Thyroid gland (tissue), 4 donors: ENCODE results near the gene PTCH1. TPM values are rescaled to one million over a fixed set of nuclear protein-coding genes. Genes with fewer than 3 reads are reported as not detected.

Experiments
- DNase-seq, 2 donors: peaks; one replicate each; pipeline ENCODE4 v3.0.0-alpha.2; 2019
- H3K27ac ChIP-seq, 3 donors: fragments of 200-600 bp; sonication (generic); 1 replicate in 2 of 3; 2 replicates in 1 of 3; pipeline ENCODE4 v1.5.1; 2016 to 2019; ENCODE audit warnings: mild to moderate bottlenecking in 1 of 3, moderate library complexity in 1 of 3
- H3K27me3 ChIP-seq: fragments of 200-600 bp; sonication (generic); one replicate; pipeline ENCODE4 v1.5.1; 2019
- H3K36me3 ChIP-seq, 2 donors: fragments of 200-600 bp; sonication (generic); one replicate each; pipeline ENCODE4 v1.5.1; 2016 to 2019
- H3K4me1 ChIP-seq, 2 donors: fragments of 200-600 bp; sonication (generic); one replicate each; pipeline ENCODE4 v1.5.1; 2017 to 2019
- H3K4me3 ChIP-seq, 3 donors: fragments of 200-600 bp; sonication (generic); replicated peaks in 1 of 3; 1 replicate in 2 of 3; 2 replicates in 1 of 3; pipeline ENCODE4 v1.5.1; 2016; ENCODE audit warnings: mild to moderate bottlenecking in 1 of 3
- H3K9me3 ChIP-seq: fragments of 200-600 bp; sonication (generic); one replicate; pipeline ENCODE4 v1.5.1; 2017
- POLR2A ChIP-seq, 2 donors: fragments of 450-650 bp; IDR thresholded peaks; one replicate each; pipeline ENCODE4 v1.6.1; 2017; ENCODE audit warnings: antibody characterized with exemption in 2 of 2, mild to moderate bottlenecking in 2 of 2, moderate library complexity in 1 of 2
- WGBS, 2 donors: methylation state at CpG; one replicate each; pipeline ENCODE4 v1.1.5; 2017; 5-methylcytosine and 5-hydroxymethylcytosine counted together
- intact Hi-C: fragments of 100-400 bp; cut with DNase I; formaldehyde crosslinking; loops from one replicate; pipeline ENCODE4 v1.15.1; 2023
- total RNA-seq, 4 donors: library from RNA; depleted of rRNA; stranded (reverse); fragments of >200 nt; gene quantifications; one replicate each; pipeline ENCODE4 v1.2.3, GENCODE V29; 2016
- TF ChIP-seq, protein P1 (sequence below), 6 experiments: fragments of 200-600 bp in 3 of 6; fragments of 450-650 bp in 3 of 6; sonication (generic) in 3 of 6; IDR thresholded peaks; one replicate each; pipeline ENCODE4 v1.5.1; 2016 to 2019; ENCODE audit warnings: antibody characterized with exemption in 6 of 6, mild to moderate bottlenecking in 2 of 6, inconsistent platforms in 1 of 6, moderate library complexity in 1 of 6

The PTCH1 gene
- total RNA-seq, 4 donors from 2014 or later = 10.7 to 293 (median 16.3) TPM

DNA sequence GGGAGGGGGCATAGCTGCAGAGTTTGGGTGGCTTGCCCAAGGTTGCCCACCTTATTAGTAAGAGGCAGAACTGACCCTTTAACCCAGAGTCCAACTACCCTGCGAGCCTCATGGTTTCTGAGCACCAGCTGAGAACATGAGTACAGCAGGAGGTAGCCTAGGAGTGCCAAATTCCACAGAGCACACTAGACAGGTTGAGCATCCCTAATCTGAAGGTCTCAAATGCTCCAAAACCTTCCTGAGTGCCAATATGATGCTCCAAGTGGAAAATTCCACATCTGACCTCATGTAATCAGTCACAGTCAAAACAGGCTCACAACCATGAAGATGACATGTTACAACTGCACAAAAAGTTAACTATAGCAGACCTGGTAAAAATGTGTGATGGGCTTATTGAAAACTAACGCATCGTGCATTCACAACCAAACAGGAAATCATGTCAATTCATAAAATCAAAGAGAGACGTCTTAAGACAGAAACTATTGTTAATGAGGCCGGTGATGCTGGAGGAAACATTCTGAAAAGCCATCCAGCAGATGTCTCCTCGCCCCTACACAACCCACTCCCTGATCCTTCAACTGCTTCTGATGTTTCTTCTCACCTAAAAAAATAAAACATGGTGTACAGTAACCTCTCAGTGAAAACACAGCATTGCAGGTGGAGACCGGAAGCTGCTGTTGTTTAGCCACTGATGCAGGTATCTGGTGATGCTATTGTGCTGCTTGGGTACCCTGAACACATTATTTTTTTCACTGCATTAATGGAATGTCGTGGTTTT lies 25.0 kb downstream of the PTCH1 start:
- H3K9me3 ChIP-seq = no peaks in the 10 kb centered on the region
- no peaks in the 10 kb centered on the region for H3K36me3 ChIP-seq
- H3K27ac ChIP-seq = no peak overlapping the region
- no peaks in the 10 kb centered on the region for H3K27me3 ChIP-seq
- TF ChIP-seq, protein P1, sequence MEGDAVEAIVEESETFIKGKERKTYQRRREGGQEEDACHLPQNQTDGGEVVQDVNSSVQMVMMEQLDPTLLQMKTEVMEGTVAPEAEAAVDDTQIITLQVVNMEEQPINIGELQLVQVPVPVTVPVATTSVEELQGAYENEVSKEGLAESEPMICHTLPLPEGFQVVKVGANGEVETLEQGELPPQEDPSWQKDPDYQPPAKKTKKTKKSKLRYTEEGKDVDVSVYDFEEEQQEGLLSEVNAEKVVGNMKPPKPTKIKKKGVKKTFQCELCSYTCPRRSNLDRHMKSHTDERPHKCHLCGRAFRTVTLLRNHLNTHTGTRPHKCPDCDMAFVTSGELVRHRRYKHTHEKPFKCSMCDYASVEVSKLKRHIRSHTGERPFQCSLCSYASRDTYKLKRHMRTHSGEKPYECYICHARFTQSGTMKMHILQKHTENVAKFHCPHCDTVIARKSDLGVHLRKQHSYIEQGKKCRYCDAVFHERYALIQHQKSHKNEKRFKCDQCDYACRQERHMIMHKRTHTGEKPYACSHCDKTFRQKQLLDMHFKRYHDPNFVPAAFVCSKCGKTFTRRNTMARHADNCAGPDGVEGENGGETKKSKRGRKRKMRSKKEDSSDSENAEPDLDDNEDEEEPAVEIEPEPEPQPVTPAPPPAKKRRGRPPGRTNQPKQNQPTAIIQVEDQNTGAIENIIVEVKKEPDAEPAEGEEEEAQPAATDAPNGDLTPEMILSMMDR (IDR thresholded peaks at IDR 0.05) = no peak
- no peak for TF ChIP-seq POLR2A (IDR thresholded peaks at IDR 0.05)
- H3K4me1 ChIP-seq = peaks cover 6 to 16% of the 10 kb centered on the region in 2 donors
- no peak overlapping the region for H3K4me3 ChIP-seq
- no peak for DNase-seq
- WGBS, 2 donors = 77 to 89% methylated on average over 8 of the region's 8 CpGs
- intact Hi-C loops = no loop called here

DNA sequence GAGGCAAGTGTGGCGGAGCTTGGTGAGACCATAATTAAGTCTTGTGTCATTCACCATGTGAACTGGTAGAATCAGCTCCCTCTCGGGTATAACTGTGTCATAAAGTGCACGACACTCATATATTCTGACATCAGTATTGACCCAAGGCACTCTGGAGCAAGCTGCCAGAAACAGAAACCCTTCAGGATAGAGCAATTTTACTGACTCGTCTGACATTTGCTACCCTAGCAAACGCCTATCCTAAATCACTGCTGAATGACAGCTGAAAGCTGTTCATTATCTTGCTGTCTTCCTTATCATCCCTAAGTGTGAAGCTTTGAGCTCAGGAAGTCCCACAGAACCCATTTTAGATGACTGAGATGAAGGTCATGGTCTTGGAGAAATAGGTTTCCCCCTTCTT lies 27.8 kb downstream of the PTCH1 start:
- H3K27me3 ChIP-seq = no peaks in the 10 kb centered on the region
- TF ChIP-seq, protein P1 (IDR thresholded peaks at IDR 0.05) = no peak
- no peak for TF ChIP-seq POLR2A (IDR thresholded peaks at IDR 0.05)
- 85 to 92% methylated on average over 5 of the region's 5 CpGs for WGBS, 2 donors
- H3K27ac ChIP-seq = no peak overlapping the region
- no peaks in the 10 kb centered on the region for H3K9me3 ChIP-seq
- intact Hi-C loops = no loop called here
- H3K4me1 ChIP-seq = peaks cover 26 to 33% of the 10 kb centered on the region in 2 donors
- H3K36me3 ChIP-seq = no peaks in the 10 kb centered on the region
- no peak overlapping the region for H3K4me3 ChIP-seq
- no peak for DNase-seq

DNA sequence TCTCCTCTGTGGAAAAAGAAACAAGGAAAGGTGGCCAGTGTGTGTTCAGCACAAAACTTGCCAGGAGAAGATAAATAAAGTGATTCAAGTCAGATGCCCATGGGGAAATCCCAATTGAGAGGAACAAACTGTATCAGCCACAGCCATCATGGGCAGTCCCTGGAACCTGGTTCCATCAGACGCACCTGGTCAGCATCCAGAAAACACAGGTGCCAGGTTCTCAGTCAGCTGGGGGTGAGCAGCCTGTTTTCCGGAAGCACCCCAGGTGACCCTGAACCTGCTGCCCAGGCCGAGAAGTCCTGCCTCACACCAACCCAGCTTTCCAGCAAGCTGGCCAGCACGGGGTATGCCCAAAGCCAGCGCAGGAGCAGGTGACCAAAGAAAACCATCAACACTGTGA lies 30.5 kb downstream of the PTCH1 start:
- H3K27ac ChIP-seq = peak overlapping the region; percentile 62 to 80 (median 75)
- WGBS, 2 donors = 48 to 53% methylated on average over 3 to 5 of the region's 5 CpGs
- no peak overlapping the region for H3K4me3 ChIP-seq
- no peak for TF ChIP-seq POLR2A (IDR thresholded peaks at IDR 0.05)
- TF ChIP-seq, protein P1 (IDR thresholded peaks at IDR 0.05) = no peak
- intact Hi-C loops = no loop called here
- peak; percentile 91 to 94 for DNase-seq
- H3K9me3 ChIP-seq = no peaks in the 10 kb centered on the region
- no peaks in the 10 kb centered on the region for H3K27me3 ChIP-seq
- H3K36me3 ChIP-seq = no peaks in the 10 kb centered on the region
- H3K4me1 ChIP-seq = peaks cover 26 to 35% of the 10 kb centered on the region in 2 donors

DNA sequence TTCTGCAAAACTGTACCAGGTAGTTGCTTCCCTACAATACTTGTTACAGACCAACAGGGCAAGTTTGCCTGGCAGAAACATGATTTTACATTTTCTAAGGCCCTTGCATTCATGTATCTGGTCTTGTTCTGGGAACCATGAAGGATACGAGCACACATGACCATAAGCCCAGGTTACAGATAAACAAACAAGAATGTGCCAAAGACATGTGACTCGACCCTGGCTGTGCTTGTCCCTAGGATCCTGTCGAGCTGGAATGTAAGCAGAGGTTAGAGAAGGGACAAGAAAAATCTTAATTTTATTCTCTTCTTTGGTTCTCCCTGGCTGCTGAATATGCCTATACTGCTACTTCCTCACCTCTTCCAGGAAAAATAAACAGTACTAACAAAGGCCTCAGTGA lies 32.5 kb downstream of the PTCH1 start:
- Histone ChIP-seq H3K4me3 (no peak overlapping the region), H3K4me1 (peaks cover 26 to 35% of the 10 kb centered on the region in 2 donors), H3K27me3 (no peaks in the 10 kb centered on the region), H3K27ac (peak overlapping the region in 2 of 3 donors; percentile 24 to 50), H3K36me3 (no peaks in the 10 kb centered on the region), H3K9me3 (no peaks in the 10 kb centered on the region)
- intact Hi-C loops = no loop called here
- DNase-seq = peak; percentile 20 to 33
- TF ChIP-seq POLR2A (IDR thresholded peaks at IDR 0.05) = no peak
- TF ChIP-seq, protein P1 (IDR thresholded peaks at IDR 0.05) = no peak
- WGBS, 2 donors = 41 to 53% methylated on average over 3 of the region's 3 CpGs

DNA sequence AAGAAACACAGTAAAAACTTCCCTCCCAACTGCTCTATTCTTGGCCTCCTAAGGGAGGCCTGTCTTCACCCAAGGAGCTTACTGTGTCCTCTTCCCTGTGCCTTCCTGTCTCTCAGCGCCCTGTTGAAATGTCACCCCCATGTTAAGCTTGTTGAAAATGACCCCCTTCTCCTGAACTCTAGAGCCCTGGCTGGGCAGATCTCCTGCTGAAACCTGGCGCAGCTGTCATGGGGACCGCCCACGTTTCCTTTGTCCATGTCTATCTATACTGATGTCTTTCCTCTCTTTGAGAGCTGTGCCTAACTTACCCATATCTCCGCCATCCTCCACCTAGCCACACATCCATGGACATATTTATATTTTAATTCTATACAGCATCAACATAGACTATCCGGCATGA lies 33.3 kb downstream of the PTCH1 start:
- 85 to 95% methylated on average over 6 of the region's 6 CpGs for WGBS, 2 donors
- H3K27me3 ChIP-seq = no peaks in the 10 kb centered on the region
- no peak for DNase-seq
- TF ChIP-seq, protein P1 (IDR thresholded peaks at IDR 0.05) = no peak
- no peak for TF ChIP-seq POLR2A (IDR thresholded peaks at IDR 0.05)
- no peaks in the 10 kb centered on the region for H3K9me3 ChIP-seq
- no peak overlapping the region for H3K27ac ChIP-seq
- H3K4me3 ChIP-seq = no peak overlapping the region
- intact Hi-C loops = no loop called here
- peaks cover 6 to 7% of the 10 kb centered on the region in 2 donors for H3K36me3 ChIP-seq
- peaks cover 26 to 35% of the 10 kb centered on the region in 2 donors for H3K4me1 ChIP-seq
